Measurements from ENCODE around the gene NLRC5. TPM values are rescaled to one million over a fixed set of nuclear protein-coding genes. Genes with fewer than 3 reads are reported as not detected.

The NLRC5 gene
- total RNA-seq, 1 donor from 2014 or later, result 1.7 TPM

GRCh38 chr16:56982695-56983094, 6.7 kb upstream of the NLRC5 start:
- Mint-ChIP-seq H3K27me3 (peaks cover 28% of the 10 kb centered on the region), H3K4me3 (no peak overlapping the region), H3K27ac (peak overlapping the region; percentile 10), H3K4me1 (ENCODE audit: unreplicated experiment) (peaks cover 3% of the 10 kb centered on the region), H3K36me3 (no peaks in the 10 kb centered on the region), H3K9me3 (no peaks in the 10 kb centered on the region)
- no peak for DNase-seq (ENCODE audit: extremely low spot score, unreplicated experiment)
- no peak for TF ChIP-seq CTCF (conservative IDR thresholded peaks at IDR 0.05)

DNA sequence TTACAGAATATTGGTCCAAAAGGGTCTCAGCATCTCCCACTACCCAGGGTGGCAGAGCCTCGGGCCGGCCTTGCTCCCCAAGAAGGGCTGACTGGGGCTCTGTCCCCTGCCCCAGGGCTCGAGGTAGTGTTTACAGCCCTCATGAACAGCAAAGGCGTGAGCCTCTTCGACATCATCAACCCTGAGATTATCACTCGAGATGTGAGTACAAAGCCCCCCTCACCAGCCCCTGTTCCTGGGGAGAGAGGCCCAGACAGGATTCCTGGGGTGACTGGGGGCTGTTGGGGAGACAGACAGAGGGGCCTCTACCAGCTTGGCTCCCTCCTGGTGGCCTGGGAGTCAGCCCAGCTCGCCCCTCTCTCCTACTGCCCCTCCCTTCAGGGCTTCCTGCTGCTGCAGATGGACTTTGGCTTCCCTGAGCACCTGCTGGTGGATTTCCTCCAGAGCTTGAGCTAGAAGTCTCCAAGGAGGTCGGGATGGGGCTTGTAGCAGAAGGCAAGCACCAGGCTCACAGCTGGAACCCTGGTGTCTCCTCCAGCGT, 6.1 kb upstream of the NLRC5 start:
- no peak for TF ChIP-seq CTCF (conservative IDR thresholded peaks at IDR 0.05)
- Mint-ChIP-seq H3K4me1 (ENCODE audit: unreplicated experiment) (peaks cover 3% of the 10 kb centered on the region), H3K27me3 (peaks cover 33% of the 10 kb centered on the region), H3K4me3 (no peak overlapping the region), H3K27ac (no peak overlapping the region), H3K36me3 (no peaks in the 10 kb centered on the region), H3K9me3 (no peaks in the 10 kb centered on the region)
- DNase-seq (ENCODE audit: extremely low spot score, unreplicated experiment), result no peak

DNA sequence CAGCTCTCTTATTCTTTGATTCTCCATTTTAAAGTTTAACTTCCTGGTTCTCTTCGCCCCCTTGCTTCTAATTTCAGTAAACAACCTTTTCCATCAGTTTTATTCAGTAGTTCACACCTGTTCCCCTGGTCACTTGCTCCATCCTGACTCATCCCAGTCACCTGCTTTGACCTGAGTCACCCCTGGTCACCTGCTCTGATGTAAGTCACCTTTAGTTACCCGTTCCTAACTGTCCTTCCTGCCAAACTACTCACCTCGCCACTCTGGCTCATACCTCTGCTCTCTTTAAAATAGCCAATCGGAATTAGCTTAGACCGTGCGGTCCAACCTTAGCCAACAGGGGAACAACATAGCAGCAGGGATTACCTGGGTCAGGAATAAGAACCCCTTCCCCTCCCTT, 4.7 kb upstream of the NLRC5 start:
- Mint-ChIP-seq H3K27me3 (peaks cover 47% of the 10 kb centered on the region), H3K36me3 (no peaks in the 10 kb centered on the region), H3K9me3 (no peaks in the 10 kb centered on the region), H3K27ac (peak overlapping the region; percentile 48), H3K4me3 (no peak overlapping the region), H3K4me1 (ENCODE audit: unreplicated experiment) (peaks cover 3% of the 10 kb centered on the region)
- DNase-seq (ENCODE audit: extremely low spot score, unreplicated experiment), result no peak
- TF ChIP-seq CTCF (conservative IDR thresholded peaks at IDR 0.05), result no peak

DNA sequence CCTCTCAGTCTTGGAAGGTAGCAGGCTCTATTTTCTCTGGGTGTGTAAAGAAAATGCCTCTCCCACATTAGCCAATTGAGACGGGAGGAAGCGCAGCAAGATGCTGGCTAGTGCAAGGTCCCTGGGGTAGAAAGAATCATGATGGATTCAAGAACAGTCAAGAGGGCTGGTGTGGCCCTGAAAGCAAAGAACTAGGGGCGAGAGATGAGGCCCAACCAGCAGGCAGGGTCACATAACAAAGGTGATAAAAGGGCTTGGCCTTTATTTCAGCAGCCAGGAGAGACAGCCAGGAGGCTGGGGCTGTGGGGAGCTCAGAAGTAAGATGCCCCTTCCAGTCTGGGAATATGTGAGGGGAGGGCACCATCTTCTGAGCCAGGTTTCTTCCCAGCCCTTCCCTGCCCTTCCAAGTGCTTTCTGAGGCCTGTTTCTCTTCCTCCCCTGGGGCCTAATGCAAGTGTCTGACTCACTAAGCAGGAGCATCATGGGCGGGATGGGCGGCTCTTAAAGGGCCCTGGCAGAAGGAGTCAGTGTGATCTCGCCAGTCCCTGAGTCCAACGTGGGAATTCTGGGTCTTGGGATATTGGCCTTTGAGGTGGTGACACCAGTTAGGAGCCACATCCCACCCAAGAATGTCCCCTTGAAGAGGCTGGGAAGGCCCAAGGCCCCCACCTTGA, 3.9 kb upstream of the NLRC5 start:
- no peaks in the 10 kb centered on the region for H3K9me3 Mint-ChIP-seq

DNA sequence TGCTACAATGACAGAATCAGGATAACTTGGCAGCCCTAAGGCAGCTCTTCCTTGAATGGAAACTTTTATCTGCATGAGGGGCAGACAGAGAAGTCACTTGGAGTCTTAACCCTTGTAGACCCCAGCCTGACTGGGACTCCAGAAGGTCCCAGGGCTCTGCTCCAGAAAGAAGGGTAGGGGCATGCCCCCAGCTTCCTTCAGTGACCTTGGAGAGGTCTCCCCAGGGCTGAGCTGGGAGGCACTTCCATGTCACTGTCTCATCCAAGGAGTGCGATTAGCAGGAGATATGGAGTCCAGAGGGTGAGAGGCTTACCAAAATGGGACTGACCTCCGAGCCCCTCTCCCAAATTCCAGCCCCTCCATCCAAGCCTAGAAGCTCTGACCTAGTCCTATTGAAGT, 3.4 kb upstream of the NLRC5 start:
- no peak overlapping the region for H3K27ac Mint-ChIP-seq
- H3K4me1 Mint-ChIP-seq (ENCODE audit: unreplicated experiment), result peaks cover 3% of the 10 kb centered on the region
- H3K9me3 Mint-ChIP-seq, result no peaks in the 10 kb centered on the region
- no peaks in the 10 kb centered on the region for H3K36me3 Mint-ChIP-seq
- DNase-seq (ENCODE audit: extremely low spot score, unreplicated experiment), result no peak
- no peak overlapping the region for H3K4me3 Mint-ChIP-seq
- H3K27me3 Mint-ChIP-seq, result peaks cover 60% of the 10 kb centered on the region
- no peak for TF ChIP-seq CTCF (conservative IDR thresholded peaks at IDR 0.05)

More for the DNA sequence above, 3.9 kb upstream of the NLRC5 start:
- no peak for DNase-seq (ENCODE audit: extremely low spot score, unreplicated experiment)
- H3K36me3 Mint-ChIP-seq, result no peaks in the 10 kb centered on the region
- no peak for TF ChIP-seq CTCF (conservative IDR thresholded peaks at IDR 0.05)
- H3K4me1 Mint-ChIP-seq (ENCODE audit: unreplicated experiment), result peaks cover 3% of the 10 kb centered on the region
- no peak overlapping the region for H3K4me3 Mint-ChIP-seq
- peaks cover 55% of the 10 kb centered on the region for H3K27me3 Mint-ChIP-seq
- H3K27ac Mint-ChIP-seq, result no peak overlapping the region
